ENCODE measurements around the gene ARHGAP11A.
"Not testable (repeated sequence)": the region's sequence is repeated elsewhere in the genome, so short reads cannot be mapped to it uniquely, and the experiment has no call there.

The ARHGAP11A gene

GRCh38 chr15:32615051-32615870 is at the start of gene ARHGAP11A:
Gene ARHGAP11A (plus strand): TSS chr15:32615504. CDS start chr15:32616212, 708 bp downstream.
- DNase-seq = peak; percentile 91

- not testable (repeated sequence) for DNase-seq
Observed at GRCh38 chr15:32568988-32569387, 46.3 kb upstream of the ARHGAP11A start.

GRCh38 chr15:32578482-32578881 is 36.8 kb upstream of the ARHGAP11A start:
- not testable (repeated sequence) for DNase-seq

GRCh38 chr15:32585844-32586243 is 29.5 kb upstream of the ARHGAP11A start:
- not testable (repeated sequence) for DNase-seq

GRCh38 chr15:32593151-32593550 is 22.2 kb upstream of the ARHGAP11A start, which contains the start of gene GOLGA8N:
Gene GOLGA8N (plus strand): TSS chr15:32593456.
- DNase-seq = not testable (repeated sequence)

- DNase-seq = not testable (repeated sequence)
Observed at GRCh38 chr15:32609518-32609917, 5.8 kb upstream of the ARHGAP11A start.

- DNase-seq = not testable (repeated sequence)
Observed at GRCh38 chr15:32610719-32611118, 4.6 kb upstream of the ARHGAP11A start.

GRCh38 chr15:32614712-32615050 is 623 bp upstream of the ARHGAP11A start:
- not testable (repeated sequence) for DNase-seq

- DNase-seq = not testable (repeated sequence)
Observed at GRCh38 chr15:32615871-32616426, 645 bp downstream of the ARHGAP11A start.

GRCh38 chr15:32636410-32636809 is 21.1 kb downstream of the ARHGAP11A start:
- no peak for DNase-seq

GRCh38 chr15:32636908-32637567 is 21.7 kb downstream of the ARHGAP11A start:
- no peak for DNase-seq

- DNase-seq = no peak
Observed at GRCh38 chr15:32637704-32638103, 22.4 kb downstream of the ARHGAP11A start.

GRCh38 chr15:32641517-32642059 is 26.3 kb downstream of the ARHGAP11A start, which contains the start of gene SCG5:
Gene SCG5 (plus strand): TSS chr15:32641710. CDS start chr15:32643593, 1,883 bp downstream.
- no peak for DNase-seq

GRCh38 chr15:32642667-32643435 is 27.5 kb downstream of the ARHGAP11A start:
- no peak for DNase-seq

- DNase-seq = no peak
Observed at GRCh38 chr15:32643907-32644445, 28.7 kb downstream of the ARHGAP11A start.

GRCh38 chr15:32646291-32646690 is 31.0 kb downstream of the ARHGAP11A start:
- no peak for DNase-seq

GRCh38 chr15:32649342-32649741 is 34.0 kb downstream of the ARHGAP11A start:
- DNase-seq = no peak

GRCh38 chr15:32651229-32651837 is 36.0 kb downstream of the ARHGAP11A start:
- DNase-seq = peak; percentile 64

GRCh38 chr15:32652178-32652577 is 36.9 kb downstream of the ARHGAP11A start:
- DNase-seq = no peak

GRCh38 chr15:32656091-32656490 is 40.8 kb downstream of the ARHGAP11A start:
- DNase-seq = no peak

- DNase-seq = no peak
Observed at GRCh38 chr15:32656496-32656895, 41.2 kb downstream of the ARHGAP11A start.

All from activated CD8-positive, alpha-beta memory T cell treated with anti-CD3 and anti-CD28 coated beads for 24 hours (primary cell).